HG02759 (cell line): ENCODE data around the gene WBP4.
"Not testable (repeated sequence)": the region's sequence is repeated elsewhere in the genome, so short reads cannot be mapped to it uniquely, and the experiment has no call there.

Experiments used
- ATAC-seq: cut with Tn5 transposase; IDR thresholded peaks from one replicate; pipeline ENCODE4 v1.9.1; 2021; ENCODE audit warnings: mild to moderate bottlenecking, moderate library complexity; ENCODE audit not compliant: unreplicated experiment

Gene WBP4

DNA sequence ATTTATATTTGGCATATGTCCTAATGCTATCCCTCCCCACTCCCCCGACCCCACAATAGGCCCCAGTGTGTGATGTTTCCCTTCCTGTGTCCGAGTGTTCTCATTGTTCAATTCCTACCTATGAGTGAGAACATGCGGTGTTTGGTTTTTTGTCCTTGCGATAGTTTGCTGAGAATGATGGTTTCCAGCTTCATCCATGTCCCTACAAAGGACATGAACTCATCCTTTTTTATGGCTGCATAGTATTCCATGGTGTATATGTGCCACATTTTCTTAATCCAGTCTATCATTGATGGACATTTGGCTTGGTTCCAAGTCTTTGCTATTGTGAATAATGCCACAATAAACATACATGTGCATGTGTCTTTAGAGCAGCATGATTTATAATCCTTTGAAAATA lies 18.9 kb upstream of the WBP4 start:
- not testable (repeated sequence) for ATAC-seq

DNA sequence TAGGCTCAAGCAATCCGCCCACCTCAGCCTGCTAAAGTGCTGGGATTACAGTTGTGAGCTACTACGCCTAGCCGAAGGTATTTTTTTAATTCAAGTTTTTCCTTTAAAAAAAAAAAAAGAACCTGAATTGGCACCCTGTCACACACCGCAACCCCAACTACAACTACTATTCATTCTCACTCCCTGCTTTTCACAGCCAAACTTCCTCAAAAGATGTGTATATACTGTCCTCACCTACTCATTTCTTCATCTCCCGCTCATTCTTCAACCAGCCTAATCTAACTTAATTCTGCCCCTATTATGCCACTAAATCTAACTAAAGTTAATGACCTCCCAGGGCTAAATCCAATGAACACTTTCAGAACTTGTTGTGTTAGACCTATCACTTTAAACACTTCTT lies 12.7 kb upstream of the WBP4 start:
- ATAC-seq = no peak

DNA sequence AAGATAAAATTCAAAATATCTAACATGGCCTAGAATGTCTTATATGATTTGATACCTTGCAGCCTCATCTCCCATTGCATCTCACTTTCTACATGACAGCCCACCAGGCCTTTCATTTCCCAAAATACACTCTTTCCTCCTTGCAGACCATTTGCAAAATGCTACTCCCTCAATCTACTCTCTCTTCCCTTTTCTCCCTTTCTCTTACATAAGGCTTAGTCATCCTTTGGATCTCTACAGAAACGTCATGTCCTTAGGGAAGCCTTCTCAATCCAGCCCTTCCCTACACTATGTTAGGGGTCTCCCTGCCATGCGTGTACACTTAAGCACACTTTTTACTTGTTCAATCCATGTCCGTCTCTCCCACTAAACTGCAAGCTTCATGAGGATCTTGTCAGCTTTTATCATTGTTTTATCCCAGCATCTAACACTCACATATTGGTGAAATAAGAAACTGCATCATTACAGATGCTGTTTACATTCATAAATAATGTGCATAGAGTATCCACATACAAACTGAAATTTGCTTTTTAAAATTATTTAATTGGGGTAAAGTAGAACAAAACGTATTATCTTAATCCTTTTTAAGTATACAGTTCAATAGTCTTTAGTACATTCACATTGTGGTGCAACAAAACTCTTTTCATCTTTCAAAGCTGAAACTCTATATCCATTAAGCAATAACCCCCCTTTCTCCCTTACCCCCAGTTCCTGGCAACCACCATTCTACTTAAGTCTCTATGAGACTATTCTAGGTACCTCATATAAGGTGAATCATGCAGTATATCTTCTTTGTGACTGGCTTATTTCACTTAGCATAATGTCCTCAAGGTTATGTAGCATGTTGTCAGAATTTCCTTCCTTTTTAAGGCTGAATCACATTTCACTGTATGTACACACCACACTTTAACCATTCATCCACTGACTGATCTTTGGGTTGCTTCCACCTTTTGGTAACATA lies 11.5 kb upstream of the WBP4 start:
- ATAC-seq = no peak

DNA sequence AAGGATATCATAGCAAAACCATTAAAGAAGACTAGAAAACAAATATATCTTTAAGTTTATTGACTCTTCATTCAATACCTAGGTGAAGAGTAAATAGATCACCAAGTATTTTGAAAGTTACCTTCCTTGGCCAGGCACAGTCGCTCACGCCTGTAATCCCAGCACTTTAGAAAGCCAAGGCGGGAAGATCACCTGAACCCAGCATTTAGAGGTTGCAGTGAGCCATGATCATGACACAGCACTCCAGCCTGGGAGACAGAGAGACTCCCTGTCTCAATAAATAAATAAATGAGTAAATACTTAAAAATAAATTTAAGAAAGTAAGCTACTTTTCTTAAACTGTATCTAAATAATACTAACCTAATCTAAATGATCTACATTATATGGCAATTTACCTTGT lies 8.9 kb upstream of the WBP4 start:
- no peak for ATAC-seq

DNA sequence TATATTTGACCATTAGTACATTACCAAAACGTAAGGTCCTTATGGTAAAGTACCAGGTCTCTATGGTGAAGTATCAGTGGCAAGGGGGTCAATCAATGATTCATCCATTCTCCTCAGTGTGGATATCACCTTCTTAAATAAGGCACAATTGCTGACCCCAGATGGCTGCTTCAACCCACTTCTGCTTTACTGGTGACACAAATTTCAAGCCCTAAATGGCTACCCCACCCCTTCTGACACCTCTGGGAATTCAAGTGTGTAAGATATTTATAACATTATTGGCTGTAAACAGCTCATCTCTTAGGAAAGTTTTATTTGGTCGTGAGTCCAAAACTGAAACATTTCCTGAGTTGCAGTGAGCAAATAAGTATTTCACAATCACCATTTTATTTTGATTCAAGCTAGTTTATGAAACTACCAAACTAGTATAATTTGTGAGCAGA lies 7.9 kb upstream of the WBP4 start:
- ATAC-seq = peak; percentile 84

GRCh38 chr13:41054212-41054877 lies 7.0 kb upstream of the WBP4 start:
- ATAC-seq = no peak

- no peak for ATAC-seq
These were observed 6.2 kb upstream of the WBP4 start for GRCh38 chr13:41054919-41055619.

DNA sequence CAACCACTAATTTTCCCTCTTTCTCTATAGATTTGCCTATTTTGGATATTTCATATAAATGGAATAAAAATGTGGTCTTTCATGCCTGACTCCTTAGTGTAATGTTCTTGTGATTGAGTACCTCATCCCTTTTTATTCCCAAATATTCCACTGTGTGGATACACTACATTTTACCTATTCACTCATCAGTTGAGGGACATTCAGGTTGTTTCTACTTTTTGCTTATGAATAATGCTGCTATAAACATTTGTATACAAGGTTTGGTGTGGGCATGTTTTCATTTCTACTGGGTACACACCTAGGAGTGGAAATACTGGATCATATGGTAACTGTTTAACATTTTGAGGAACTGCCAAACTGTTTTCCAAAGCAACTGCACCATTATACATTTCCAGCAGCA lies 5.1 kb upstream of the WBP4 start:
- ATAC-seq = no peak

- no peak for ATAC-seq
These were observed 4.2 kb upstream of the WBP4 start for GRCh38 chr13:41056826-41057711.

- ATAC-seq = no peak
These were observed 2.8 kb upstream of the WBP4 start for GRCh38 chr13:41058295-41059070.

DNA sequence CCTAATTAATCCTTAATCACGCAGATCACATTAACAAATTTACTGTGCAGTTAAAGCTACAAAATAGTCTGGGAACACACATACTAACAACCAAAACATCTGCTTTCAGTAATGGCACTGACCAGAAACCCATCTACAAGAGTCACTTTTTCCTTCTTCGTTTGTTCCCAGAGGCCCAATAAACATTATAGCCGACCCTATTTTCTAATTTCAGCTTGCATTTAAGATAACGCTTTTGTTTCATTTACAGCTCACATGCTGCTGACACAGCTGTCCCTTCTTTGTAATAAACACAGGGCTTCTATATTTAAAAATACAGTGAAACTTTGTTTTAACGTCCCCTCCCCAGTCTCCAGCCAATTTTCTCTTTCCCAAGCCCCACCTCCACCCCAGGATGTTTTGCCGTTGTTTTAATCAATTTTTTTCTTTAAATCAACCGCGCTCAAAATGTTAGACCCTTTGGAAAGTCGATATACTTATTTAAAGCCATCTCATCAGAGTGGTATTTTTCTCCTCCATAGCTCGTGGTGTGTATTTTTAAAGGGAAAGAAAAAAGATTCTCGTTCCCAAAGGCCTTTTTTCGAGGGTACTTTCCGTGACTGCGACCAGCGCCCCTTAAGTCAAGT lies 1.7 kb upstream of the WBP4 start:
- ATAC-seq = no peak

- ATAC-seq = peak; percentile 44
These were observed 1.1 kb upstream of the WBP4 start for GRCh38 chr13:41060082-41060723.

DNA sequence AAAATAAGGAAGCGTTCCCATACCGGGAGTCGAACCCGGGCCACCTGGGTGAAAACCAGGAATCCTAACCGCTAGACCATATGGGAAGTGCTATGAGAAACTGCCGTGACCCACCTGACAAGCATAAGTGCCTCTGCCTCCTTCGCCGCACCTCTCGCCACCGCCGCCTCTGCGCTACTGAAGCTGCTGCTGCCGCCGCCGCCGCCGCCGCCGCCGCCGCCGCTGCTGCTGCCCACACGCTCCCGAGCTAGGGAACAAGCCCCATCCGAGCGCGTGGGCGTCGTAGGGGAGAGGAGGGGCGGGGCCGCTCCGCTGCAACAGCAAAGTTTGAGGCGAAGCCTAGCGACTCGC lies 610 bp upstream of the WBP4 start:
- peak; percentile 40 for ATAC-seq

DNA sequence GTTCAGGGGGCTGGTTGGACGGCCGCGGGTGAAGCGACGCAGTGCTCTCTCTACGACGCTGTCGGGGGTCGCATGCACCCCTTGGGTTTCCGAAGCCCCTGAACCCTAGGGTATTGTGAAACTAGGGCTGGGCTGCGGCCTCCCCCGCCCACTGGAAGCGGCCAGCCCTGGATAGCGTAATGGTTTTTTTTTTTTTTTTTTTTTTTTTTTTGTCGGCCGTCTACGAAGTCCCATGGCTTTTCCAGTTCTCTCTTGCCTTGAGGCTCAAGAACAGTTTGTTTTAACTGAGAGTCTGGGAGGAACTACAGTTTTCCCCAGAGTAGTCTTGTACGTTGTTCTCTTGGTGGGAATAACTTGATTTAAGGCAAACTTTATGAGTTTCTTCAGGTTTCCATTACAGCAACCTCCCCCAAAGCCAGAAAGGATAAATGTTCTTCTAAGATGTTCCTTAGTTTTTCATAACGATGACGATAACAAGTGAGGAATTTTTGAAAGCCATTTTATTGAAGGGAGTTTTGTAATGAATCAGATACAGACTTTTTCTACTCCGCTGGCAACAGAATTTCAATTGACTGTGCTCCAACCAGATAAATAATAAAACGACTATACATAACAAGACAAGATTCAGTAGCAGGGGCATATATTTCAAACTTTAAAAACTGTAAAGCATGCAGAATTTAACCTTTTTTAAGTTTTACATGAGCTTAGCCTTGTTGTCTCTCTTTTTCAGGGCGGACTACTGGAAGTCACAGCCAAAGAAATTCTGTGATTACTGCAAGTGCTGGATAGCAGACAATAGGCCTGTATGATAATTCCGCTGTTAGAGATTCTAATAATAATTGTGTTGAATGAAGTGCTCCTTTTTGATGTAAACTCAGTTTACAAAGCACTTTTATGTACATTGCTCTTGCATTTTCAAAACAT lies 867 bp downstream of the WBP4 start:
- peak; percentile 33 for ATAC-seq

DNA sequence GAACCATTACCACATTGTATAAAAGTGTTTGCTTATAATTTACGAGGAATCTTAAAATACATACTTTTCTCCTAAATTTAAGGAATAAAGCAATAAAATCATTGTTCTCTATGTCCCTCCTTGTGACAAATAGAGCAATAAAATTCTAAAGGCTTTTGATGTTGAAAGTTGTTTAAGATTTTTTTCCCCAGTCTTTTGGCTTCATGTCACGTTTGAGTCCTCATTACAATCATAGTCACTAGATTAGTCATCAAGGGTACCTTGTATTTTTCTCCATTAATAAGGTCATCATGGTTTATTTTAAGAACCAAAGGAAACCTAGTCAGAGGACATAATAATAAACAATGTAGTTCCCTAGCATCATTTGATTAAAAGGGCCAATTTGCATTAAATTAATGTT lies 3.2 kb downstream of the WBP4 start:
- ATAC-seq = no peak

DNA sequence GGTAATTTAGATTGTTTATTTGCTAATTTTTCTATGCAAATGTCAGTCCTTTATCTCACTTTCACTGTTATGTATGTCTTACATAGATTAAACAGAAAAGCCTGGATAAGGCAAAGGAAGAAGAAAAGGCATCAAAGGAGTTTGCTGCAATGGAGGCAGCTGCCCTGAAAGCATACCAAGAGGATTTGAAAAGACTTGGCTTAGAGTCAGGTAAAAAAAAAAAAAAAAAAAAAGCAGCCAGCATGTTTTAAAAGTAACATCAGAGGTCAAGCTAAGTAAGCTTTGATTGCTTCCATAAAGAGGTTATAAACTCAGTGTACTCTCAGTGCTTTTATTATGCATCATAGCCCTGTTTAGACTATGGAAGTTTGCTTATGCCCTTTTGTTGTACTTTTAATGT lies 3.8 kb downstream of the WBP4 start:
- no peak for ATAC-seq

GRCh38 chr13:41074523-41074922 lies 13.2 kb downstream of the WBP4 start:
- ATAC-seq = no peak

GRCh38 chr13:41075034-41075433 lies 13.7 kb downstream of the WBP4 start:
- no peak for ATAC-seq
